ENCODE data around the gene LDB1.

The LDB1 gene, protein sequence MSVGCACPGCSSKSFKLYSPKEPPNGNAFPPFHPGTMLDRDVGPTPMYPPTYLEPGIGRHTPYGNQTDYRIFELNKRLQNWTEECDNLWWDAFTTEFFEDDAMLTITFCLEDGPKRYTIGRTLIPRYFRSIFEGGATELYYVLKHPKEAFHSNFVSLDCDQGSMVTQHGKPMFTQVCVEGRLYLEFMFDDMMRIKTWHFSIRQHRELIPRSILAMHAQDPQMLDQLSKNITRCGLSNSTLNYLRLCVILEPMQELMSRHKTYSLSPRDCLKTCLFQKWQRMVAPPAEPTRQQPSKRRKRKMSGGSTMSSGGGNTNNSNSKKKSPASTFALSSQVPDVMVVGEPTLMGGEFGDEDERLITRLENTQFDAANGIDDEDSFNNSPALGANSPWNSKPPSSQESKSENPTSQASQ

DNA sequence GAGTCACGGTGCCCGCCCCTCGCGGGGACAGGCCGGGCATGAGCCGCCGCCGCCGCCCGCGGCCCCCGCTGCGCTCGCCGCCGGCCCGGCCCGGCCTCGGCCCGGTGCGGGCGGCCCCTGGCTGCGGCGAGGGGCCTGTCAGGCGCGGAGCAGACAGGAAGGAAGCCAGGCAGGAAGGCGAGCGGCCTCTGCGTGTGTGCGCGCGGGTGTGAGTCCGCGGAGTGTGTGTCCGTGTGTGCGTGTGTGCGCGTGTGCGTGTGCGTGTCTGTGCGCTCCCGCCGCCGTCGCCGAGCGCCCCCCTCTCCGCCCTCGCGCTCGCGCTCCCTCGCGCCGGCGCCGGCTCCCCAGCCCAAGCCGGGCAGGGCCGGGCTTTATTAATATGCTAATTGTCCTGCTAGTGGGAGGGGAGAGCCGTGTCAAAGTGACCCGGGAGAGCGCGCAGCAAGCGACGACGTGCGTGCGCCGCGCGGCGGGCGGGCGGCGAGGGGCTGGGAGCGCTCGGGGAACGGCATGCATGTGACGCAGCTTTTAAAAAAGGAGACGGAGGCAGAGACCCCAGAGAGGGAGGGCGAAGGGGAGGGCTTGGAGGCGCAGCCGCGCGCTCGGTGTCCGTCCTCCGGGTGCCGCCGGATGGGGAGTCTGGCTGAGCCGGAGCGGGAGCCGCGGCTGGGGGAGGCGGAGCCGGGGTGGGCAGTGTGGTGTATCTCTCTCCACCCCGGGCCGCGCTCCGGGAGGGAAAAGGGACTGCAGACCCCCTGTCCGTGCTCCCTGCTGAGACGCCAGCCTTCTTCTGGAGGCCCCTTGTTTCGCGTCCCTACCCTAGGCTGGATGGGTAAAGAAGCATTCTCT lies at the start of gene LDB1:
Gene LDB1, minus strand, starts transcription at position 227 of the 849 bp plus-strand sequence. CDS start 258 bp downstream, outside the sequence.
- Histone ChIP-seq H3K9ac (peak within 1 kb of the TSS; percentile 90 to 99 (median 96)), H3K36me3 (no peaks in the 10 kb centered on the region), H4K20me1 (peaks cover 0 to 34% (median 0%) of the 10 kb centered on the region in 11 experiments; a peak in 5 of 22 replicates), H3K27ac (peak within 1 kb of the TSS; percentile 86 to 98 (median 92)), H3K9me3 (replicated peaks in 1 of 11) (no peaks in the 10 kb centered on the region), H3K27me3 (no peaks in the 10 kb centered on the region), H3K4me3 (peak within 1 kb of the TSS; percentile 82 to 97 (median 92)), H3K4me1 (peaks cover 48 to 74% (median 68%) of the 10 kb centered on the region in 10 experiments), H3K4me2 (peak within 1 kb of the TSS; percentile 95 to 100 (median 97))
- no peak for TF ChIP-seq Cebpa-rat (IDR thresholded peaks at IDR 0.05)

DNA sequence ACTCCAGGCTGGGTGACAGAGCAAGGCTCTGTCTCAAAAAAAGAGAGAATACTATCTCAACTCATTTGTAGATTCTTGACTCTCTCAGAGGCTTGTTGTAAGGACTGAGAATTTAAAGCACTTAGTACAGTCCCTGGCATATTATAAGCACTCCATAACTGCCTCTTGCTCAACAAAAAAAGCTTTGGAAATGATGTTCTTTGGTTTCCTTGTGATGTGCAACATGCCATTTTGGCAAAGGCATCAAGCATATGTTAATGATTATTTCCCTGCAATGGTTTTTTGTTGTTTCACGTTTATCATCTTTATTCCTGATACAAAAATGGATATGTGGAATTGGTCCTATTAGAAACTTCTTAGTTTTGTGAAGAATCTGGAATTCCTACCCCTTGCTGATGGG lies 47.7 kb upstream of the LDB1 start:
- 0 out of 22 replicates have a peak overlapping the region, but pooled peaks of 1 of the 11 experiments have one; percentile 3 for H3K9ac ChIP-seq
- no peak overlapping the region for H3K4me3 ChIP-seq
- H3K27ac ChIP-seq = no peak overlapping the region
- peaks cover 0 to 26% (median 13%) of the 10 kb centered on the region in 11 experiments; a peak in 17 of 22 replicates for H4K20me1 ChIP-seq
- no peak overlapping the region for H3K4me2 ChIP-seq
- TF ChIP-seq Cebpa-rat (IDR thresholded peaks at IDR 0.05) = no peak
- H3K36me3 ChIP-seq = peaks cover 13 to 20% (median 15%) of the 10 kb centered on the region in 11 experiments
- peaks cover 0 to 10% (median 6%) of the 10 kb centered on the region in 10 experiments; a peak in 9 of 20 replicates for H3K4me1 ChIP-seq
- H3K27me3 ChIP-seq = no peaks in the 10 kb centered on the region
- no peaks in the 10 kb centered on the region for H3K9me3 ChIP-seq (replicated peaks in 1 of 11)

DNA sequence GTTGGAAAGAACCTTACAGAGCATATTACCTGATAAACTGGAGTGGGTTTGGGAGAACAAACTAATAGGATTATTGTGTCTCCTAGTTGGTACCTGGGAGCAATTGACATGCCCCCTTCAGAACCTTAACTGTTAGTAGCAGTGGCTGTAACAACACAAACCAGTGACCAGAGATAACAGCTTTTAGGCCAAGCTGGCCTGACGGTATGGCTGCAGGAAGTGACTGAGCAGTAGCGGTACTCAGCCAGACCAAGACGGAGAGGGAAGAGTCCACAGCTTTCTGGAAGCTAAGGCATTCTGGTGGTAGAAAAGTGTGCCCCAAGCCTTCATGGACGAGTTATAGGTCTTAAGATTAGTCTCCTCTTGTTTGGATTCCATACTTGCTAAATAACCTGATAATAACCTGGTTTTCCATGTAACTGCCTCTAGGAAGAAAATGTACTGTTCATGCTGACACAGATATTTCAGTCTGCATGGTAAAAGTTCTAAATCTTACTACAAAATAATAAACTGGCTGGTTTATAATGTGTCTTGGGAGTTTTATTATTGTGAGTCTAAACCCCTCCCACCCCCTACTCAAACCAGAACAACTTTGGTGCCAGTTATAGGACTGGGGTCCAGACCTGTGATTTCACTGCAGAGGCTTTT lies 43.3 kb upstream of the LDB1 start:
- H3K4me3 ChIP-seq = no peak overlapping the region
- H3K4me2 ChIP-seq = no peak overlapping the region
- no peaks in the 10 kb centered on the region for H3K27me3 ChIP-seq
- H3K36me3 ChIP-seq = peaks cover 57 to 64% (median 59%) of the 10 kb centered on the region in 11 experiments
- TF ChIP-seq Cebpa-rat (IDR thresholded peaks at IDR 0.05) = no peak
- H3K9ac ChIP-seq = no peak overlapping the region
- peaks cover 0 to 70% (median 56%) of the 10 kb centered on the region in 11 experiments; a peak in 18 of 22 replicates for H4K20me1 ChIP-seq
- H3K27ac ChIP-seq = no peak overlapping the region
- H3K4me1 ChIP-seq = no peaks in the 10 kb centered on the region
- H3K9me3 ChIP-seq (replicated peaks in 1 of 11) = no peaks in the 10 kb centered on the region

DNA sequence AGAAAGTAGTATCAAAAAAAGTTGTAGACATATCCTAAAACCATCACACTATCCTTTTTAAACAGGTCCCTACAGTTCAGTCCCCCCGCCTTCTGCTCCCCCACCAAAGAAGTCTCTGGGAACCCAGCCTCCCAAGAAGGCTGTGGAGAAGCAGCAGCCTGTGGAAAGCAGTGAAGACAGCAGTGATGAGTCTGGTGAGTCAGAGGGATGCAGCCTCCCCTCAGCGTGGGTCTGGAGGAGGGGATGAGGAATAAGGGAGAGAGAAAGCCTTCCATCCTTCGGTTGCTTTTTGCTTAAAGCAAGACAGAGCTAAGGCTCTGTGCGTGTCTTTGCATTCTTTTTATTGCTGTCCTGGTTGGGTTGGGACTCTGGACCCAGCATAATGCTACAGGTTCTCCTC lies 39.7 kb upstream of the LDB1 start:
- H3K27me3 ChIP-seq = no peaks in the 10 kb centered on the region
- H3K4me2 ChIP-seq = no peak overlapping the region
- no peaks in the 10 kb centered on the region for H3K9me3 ChIP-seq (replicated peaks in 1 of 11)
- no peak overlapping the region for H3K27ac ChIP-seq
- no peak overlapping the region for H3K4me3 ChIP-seq
- no peak for TF ChIP-seq Cebpa-rat (IDR thresholded peaks at IDR 0.05)
- H4K20me1 ChIP-seq = peaks cover 0 to 95% (median 93%) of the 10 kb centered on the region in 11 experiments; a peak in 18 of 22 replicates
- no peak overlapping the region; a peak in 1 of 22 replicates for H3K9ac ChIP-seq
- peaks cover 0 to 14% (median 1%) of the 10 kb centered on the region in 10 experiments; a peak in 10 of 20 replicates for H3K4me1 ChIP-seq
- H3K36me3 ChIP-seq = peaks cover 81 to 98% (median 95%) of the 10 kb centered on the region in 11 experiments

DNA sequence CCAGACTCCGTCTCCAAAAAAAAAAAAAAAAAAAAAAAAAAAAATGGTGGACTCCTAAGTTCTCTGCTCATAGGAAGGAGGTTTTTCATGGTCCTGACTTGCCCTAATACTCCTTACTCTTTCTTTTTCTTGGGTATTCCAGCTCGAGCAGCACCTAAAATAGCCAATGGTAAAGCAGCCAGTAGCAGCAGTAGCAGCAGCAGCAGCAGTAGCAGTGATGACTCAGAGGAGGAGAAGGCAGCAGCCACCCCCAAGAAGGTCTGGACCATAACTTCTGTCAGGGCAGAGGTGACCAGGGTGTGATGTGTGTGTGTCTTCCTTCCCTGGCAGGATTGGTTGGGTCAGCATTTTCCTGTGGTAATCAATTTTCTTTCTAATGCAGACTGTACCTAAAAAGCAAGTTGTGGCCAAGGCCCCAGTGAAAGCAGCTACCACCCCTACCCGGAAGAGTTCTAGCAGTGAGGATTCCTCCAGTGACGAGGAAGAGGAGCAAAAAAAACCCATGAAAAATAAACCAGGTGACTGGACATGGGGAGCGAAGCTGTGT lies 39.0 kb upstream of the LDB1 start:
- H3K4me2 ChIP-seq = no peak overlapping the region
- peaks cover 0 to 100% (median 98%) of the 10 kb centered on the region in 11 experiments; a peak in 18 of 22 replicates for H4K20me1 ChIP-seq
- no peak for TF ChIP-seq Cebpa-rat (IDR thresholded peaks at IDR 0.05)
- peaks cover 85 to 100% (median 100%) of the 10 kb centered on the region in 11 experiments for H3K36me3 ChIP-seq
- H3K4me1 ChIP-seq = peaks cover 7 to 21% (median 8%) of the 10 kb centered on the region in 10 experiments
- 0 out of 22 replicates have a peak overlapping the region, but pooled peaks of 1 of the 11 experiments have one; percentile 19 for H3K9ac ChIP-seq
- H3K27me3 ChIP-seq = no peaks in the 10 kb centered on the region
- H3K27ac ChIP-seq = no peak overlapping the region
- no peaks in the 10 kb centered on the region for H3K9me3 ChIP-seq (replicated peaks in 1 of 11)
- H3K4me3 ChIP-seq = no peak overlapping the region

DNA sequence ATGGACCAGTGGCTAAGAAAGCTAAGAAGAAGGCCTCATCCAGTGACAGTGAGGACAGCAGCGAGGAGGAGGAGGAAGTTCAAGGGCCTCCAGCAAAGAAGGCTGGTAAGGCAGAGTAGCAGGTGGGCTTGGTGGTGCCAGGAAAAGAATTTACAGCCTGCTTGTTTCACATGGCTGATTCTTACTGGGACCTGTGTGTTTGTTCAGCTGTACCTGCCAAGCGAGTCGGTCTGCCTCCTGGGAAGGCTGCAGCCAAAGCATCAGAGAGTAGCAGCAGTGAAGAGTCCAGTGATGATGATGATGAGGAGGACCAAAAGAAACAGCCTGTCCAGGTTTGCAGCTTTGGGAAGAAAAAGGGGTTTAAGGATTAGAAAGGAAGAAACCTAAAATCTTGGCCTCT lies 37.1 kb upstream of the LDB1 start:
- Histone ChIP-seq H3K27me3 (no peaks in the 10 kb centered on the region), H3K9me3 (replicated peaks in 1 of 11) (no peaks in the 10 kb centered on the region), H4K20me1 (peaks cover 0 to 99% (median 90%) of the 10 kb centered on the region in 11 experiments; a peak in 19 of 22 replicates), H3K4me2 (no peak overlapping the region), H3K27ac (no peak overlapping the region), H3K4me3 (no peak overlapping the region), H3K9ac (peak overlapping the region in 3 of 11 experiments; percentile 3 to 17 (median 7); a peak in 3 of 22 replicates), H3K36me3 (peaks cover 66 to 89% (median 84%) of the 10 kb centered on the region in 11 experiments), H3K4me1 (peaks cover 16 to 31% (median 20%) of the 10 kb centered on the region in 10 experiments)
- TF ChIP-seq Cebpa-rat (IDR thresholded peaks at IDR 0.05) = no peak

DNA sequence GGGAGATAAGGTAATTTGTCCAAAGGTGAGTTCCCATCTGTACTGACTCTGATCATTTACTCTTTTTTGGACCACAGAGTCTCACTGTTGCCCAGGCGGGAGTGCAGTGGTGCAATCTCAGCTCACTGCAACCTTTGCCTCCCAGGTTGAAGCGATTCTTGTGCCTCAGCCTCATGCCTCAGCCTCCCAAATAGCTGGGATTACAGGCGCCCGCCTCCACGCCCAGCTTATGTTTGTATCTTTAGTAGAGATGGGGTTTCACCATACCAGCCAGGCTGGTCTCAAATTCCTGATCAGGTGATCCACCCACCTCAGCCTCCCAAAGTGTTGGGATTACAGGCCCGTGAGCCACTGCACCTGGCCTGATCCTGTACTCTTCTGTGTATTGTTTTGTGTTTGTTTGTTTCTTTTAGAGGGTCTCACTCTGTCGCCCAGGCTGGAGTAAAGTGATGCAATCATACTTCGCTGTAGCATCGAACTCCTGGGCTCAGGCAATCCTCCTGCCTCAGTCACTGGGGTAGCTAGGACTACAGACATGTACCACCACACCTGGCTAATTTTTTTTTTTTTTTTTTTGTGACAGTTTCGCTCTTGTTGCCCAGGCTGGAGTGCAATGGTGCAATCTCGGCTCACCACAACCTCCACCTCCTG lies 34.4 kb upstream of the LDB1 start:
- H3K9ac ChIP-seq = peak overlapping the region in 9 of 11 experiments; percentile 1 to 96 (median 90); a peak in 14 of 22 replicates
- H3K9me3 ChIP-seq (replicated peaks in 1 of 11) = no peaks in the 10 kb centered on the region
- H3K36me3 ChIP-seq = peaks cover 47 to 84% (median 77%) of the 10 kb centered on the region in 11 experiments
- H3K4me3 ChIP-seq = peak overlapping the region in 9 of 10 experiments; percentile 77 to 95 (median 91); a peak in 11 of 20 replicates
- peak overlapping the region; percentile 79 to 100 (median 91) for H3K4me2 ChIP-seq
- TF ChIP-seq Cebpa-rat (IDR thresholded peaks at IDR 0.05) = no peak
- no peaks in the 10 kb centered on the region for H3K27me3 ChIP-seq
- peaks cover 0 to 95% (median 86%) of the 10 kb centered on the region in 11 experiments; a peak in 20 of 22 replicates for H4K20me1 ChIP-seq
- peaks cover 18 to 44% (median 32%) of the 10 kb centered on the region in 10 experiments for H3K4me1 ChIP-seq
- no peak overlapping the region for H3K27ac ChIP-seq
